ENCODE data around the gene LGR4. TPM values are rescaled to one million over a fixed set of nuclear protein-coding genes. Genes with fewer than 3 reads are reported as not detected.

LGR4 gene
- total RNA-seq, 1 experiment from 2014 or later, result 7.1 TPM

GRCh38 chr11:27401833-27402316 is 70.7 kb downstream of the LGR4 start:
- Histone ChIP-seq H3K27ac (ENCODE audit: low read depth, low read length) (no peak overlapping the region), H2AFZ (ENCODE audit: low read depth, low read length, poor library complexity, severe bottlenecking) (no peak overlapping the region), H3K4me1 (ENCODE audit: control insufficient read depth in 1 of 2, insufficient read depth in 2 of 2, low read length in 2 of 2) (peaks cover 0 to under 1% of the 10 kb centered on the region in 2 experiments; a peak in 1 of 4 replicates), H3K79me2 (ENCODE audit: insufficient read depth, low read length) (no peaks in the 10 kb centered on the region), H3K27me3 (ENCODE audit: insufficient read depth, low read length) (no peaks in the 10 kb centered on the region), H3K9me2 (ENCODE audit: insufficient read depth) (no peaks in the 10 kb centered on the region), H4K20me1 (ENCODE audit: insufficient read depth) (no peaks in the 10 kb centered on the region), H3K9me3 (ENCODE audit: control insufficient read depth in 1 of 2, insufficient read depth in 1 of 2, low read depth in 1 of 2, low read length in 2 of 2) (no peaks in the 10 kb centered on the region), H3K9ac (ENCODE audit: low read length) (no peak overlapping the region), H3K4me3 (replicated peaks in 1 of 2; ENCODE audit: low read depth in 1 of 2, low read length in 2 of 2) (no peak overlapping the region), H3K36me3 (ENCODE audit: control insufficient read depth in 1 of 2, insufficient read depth in 2 of 2, low read length in 2 of 2) (no peaks in the 10 kb centered on the region), H3K4me2 (ENCODE audit: low read length) (no peak overlapping the region)
- ATAC-seq (no peak), DNase-seq (ENCODE audit: low read depth, low spot score) (no peak)
- intact Hi-C loops (cut with micrococcal nuclease), result no loop called here
- ChIA-PET POLR2A (no interaction called here), RAD21 (ENCODE audit: low non-redundant PET in 1 of 2, low total read pairs in 2 of 2, uncharacterized antibody in 2 of 2, unreplicated experiment in 2 of 2) (no interaction called here), CTCF (no interaction called here)
- TF ChIP-seq SIN3A (IDR thresholded peaks at IDR 0.05; ENCODE audit: low read depth), result no peak
- TF ChIP-seq SP1 (IDR thresholded peaks at IDR 0.05; ENCODE audit: low read depth), result no peak
- TF ChIP-seq EZH2phosphoT487 (IDR thresholded peaks at IDR 0.05; ENCODE audit: borderline replicate concordance), result no peak
- no peak for TF ChIP-seq CEBPB (IDR thresholded peaks at IDR 0.05; ENCODE audit: low read depth)
- TF ChIP-seq FOSL1 (IDR thresholded peaks at IDR 0.05; ENCODE audit: low read depth), result no peak
- TF ChIP-seq SRF (IDR thresholded peaks at IDR 0.05; ENCODE audit: low read depth), result no peak
- no peak for TF ChIP-seq ATF3 (IDR thresholded peaks at IDR 0.05)
- BruUV-seq (replicated peaks), result no TSS peak

- no peaks in the 10 kb centered on the region for H3K9me3 ChIP-seq (ENCODE audit: control insufficient read depth in 1 of 2, insufficient read depth in 1 of 2, low read depth in 1 of 2, low read length in 2 of 2)
- DNase-seq (ENCODE audit: low read depth, low spot score) (no peak), ATAC-seq (no peak)
- CTCF ChIA-PET, result no interaction called here
- POLR2A ChIA-PET, result interaction anchor here (0.6 kb wide), 1 partner anchor 47 kb away, joined by 3 read pairs; no protein-coding TSS in a partner anchor
- RAD21 ChIA-PET (ENCODE audit: low non-redundant PET in 1 of 2, low total read pairs in 2 of 2, uncharacterized antibody in 2 of 2, unreplicated experiment in 2 of 2), result no interaction called here
- intact Hi-C loops (cut with micrococcal nuclease), result no loop called here
- BruUV-seq (replicated peaks), result no TSS peak
- H3K36me3 ChIP-seq (ENCODE audit: control insufficient read depth in 1 of 2, insufficient read depth in 2 of 2, low read length in 2 of 2), result no peaks in the 10 kb centered on the region
- H4K20me1 ChIP-seq (ENCODE audit: insufficient read depth), result no peaks in the 10 kb centered on the region
- H3K4me1 ChIP-seq (ENCODE audit: control insufficient read depth in 1 of 2, insufficient read depth in 2 of 2, low read length in 2 of 2), result peaks cover 0 to 5% of the 10 kb centered on the region in 2 experiments; a peak in 1 of 4 replicates
- H3K27ac ChIP-seq (ENCODE audit: low read depth, low read length), result no peak overlapping the region
- H3K79me2 ChIP-seq (ENCODE audit: insufficient read depth, low read length), result no peaks in the 10 kb centered on the region
- no peak overlapping the region for H3K4me3 ChIP-seq (replicated peaks in 1 of 2; ENCODE audit: low read depth in 1 of 2, low read length in 2 of 2)
- H3K4me2 ChIP-seq (ENCODE audit: low read length), result no peak overlapping the region
- no peaks in the 10 kb centered on the region for H3K27me3 ChIP-seq (ENCODE audit: insufficient read depth, low read length)
- H2AFZ ChIP-seq (ENCODE audit: low read depth, low read length, poor library complexity, severe bottlenecking), result no peak overlapping the region
- H3K9ac ChIP-seq (ENCODE audit: low read length), result no peak overlapping the region
- H3K9me2 ChIP-seq (ENCODE audit: insufficient read depth), result no peaks in the 10 kb centered on the region
- TF ChIP-seq ATF3 (IDR thresholded peaks at IDR 0.05), result no peak
- no peak for TF ChIP-seq ZBTB33 (IDR thresholded peaks at IDR 0.05; ENCODE audit: extremely low read depth, insufficient replicate concordance, low read length)
- TF ChIP-seq, protein P1, sequence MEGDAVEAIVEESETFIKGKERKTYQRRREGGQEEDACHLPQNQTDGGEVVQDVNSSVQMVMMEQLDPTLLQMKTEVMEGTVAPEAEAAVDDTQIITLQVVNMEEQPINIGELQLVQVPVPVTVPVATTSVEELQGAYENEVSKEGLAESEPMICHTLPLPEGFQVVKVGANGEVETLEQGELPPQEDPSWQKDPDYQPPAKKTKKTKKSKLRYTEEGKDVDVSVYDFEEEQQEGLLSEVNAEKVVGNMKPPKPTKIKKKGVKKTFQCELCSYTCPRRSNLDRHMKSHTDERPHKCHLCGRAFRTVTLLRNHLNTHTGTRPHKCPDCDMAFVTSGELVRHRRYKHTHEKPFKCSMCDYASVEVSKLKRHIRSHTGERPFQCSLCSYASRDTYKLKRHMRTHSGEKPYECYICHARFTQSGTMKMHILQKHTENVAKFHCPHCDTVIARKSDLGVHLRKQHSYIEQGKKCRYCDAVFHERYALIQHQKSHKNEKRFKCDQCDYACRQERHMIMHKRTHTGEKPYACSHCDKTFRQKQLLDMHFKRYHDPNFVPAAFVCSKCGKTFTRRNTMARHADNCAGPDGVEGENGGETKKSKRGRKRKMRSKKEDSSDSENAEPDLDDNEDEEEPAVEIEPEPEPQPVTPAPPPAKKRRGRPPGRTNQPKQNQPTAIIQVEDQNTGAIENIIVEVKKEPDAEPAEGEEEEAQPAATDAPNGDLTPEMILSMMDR (IDR thresholded peaks at IDR 0.05 in 2 of 3, conservative IDR thresholded peaks at IDR 0.05 in 1 of 3; ENCODE audit: borderline replicate concordance in 1 of 3, insufficient read depth in 1 of 3, low read depth in 2 of 3, low read length in 2 of 3), result no peak
- TF ChIP-seq SIN3A (IDR thresholded peaks at IDR 0.05; ENCODE audit: low read depth), result no peak
- no peak for TF ChIP-seq REST (IDR thresholded peaks at IDR 0.05; ENCODE audit: low read depth)
- no peak for TF ChIP-seq EZH2phosphoT487 (IDR thresholded peaks at IDR 0.05; ENCODE audit: borderline replicate concordance)
These were observed 71.2 kb downstream of the LGR4 start for GRCh38 chr11:27401280-27401832.
